GM12872 (cell line): ENCODE results near the gene PDE11A.

ENCODE experiments used
- CTCF ChIP-seq: IDR thresholded peaks from 3 replicates; pipeline ENCODE4 v1.5.1; 2011; ENCODE audit warnings: low read depth, mild to moderate bottlenecking, low read length, moderate library complexity; ENCODE audit not compliant: insufficient read depth

The PDE11A gene

GRCh38 chr2:178111743-178112142, 39.2 kb upstream of the PDE11A start:
- no peak for TF ChIP-seq CTCF

GRCh38 chr2:178110681-178111080, 38.1 kb upstream of the PDE11A start:
- TF ChIP-seq CTCF = no peak

GRCh38 chr2:178109813-178110212, 37.2 kb upstream of the PDE11A start:
- TF ChIP-seq CTCF = peak; percentile 52; the same call in 2 of the 3 replicates

DNA sequence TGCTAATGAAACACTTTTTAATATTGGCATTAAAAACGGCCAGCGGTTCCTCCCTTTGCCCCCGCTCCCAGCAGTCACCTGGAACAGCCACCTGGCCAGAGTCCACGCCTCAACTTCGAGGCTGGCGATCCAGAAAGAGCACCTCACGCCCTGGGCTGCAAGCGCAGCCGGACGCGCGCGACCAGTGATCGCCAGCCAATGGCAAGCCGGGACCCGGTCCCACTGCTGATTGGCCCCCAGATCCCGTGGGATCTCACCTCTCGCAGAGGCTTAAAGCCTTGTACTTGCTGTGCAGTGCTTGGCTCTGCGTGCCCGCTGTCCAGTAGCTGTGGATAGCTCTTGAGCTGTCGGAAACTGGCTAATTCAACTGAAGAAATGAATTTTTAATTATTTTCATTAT, 35.6 kb upstream of the PDE11A start:
- no peak for TF ChIP-seq CTCF

GRCh38 chr2:178106053-178106452, 33.5 kb upstream of the PDE11A start:
- TF ChIP-seq CTCF = no peak

DNA sequence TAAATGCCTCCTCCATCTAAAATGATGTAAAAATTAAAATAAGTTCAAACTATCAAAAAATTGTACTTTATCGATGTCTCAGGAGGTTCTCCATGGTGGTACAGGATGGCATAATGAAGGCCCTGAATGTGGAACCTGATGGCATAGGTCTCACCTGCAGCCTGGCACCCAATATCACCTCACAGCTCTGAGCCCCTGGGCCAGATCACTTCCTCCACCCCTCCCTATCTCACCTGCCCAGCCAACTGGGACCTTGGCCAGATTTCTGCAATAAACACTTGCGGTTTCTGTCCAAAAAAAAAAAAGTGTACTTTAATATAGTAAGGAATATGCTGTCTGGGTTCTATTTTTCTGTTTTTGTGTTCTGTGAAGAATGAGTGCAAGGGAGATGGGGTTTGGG, 33.0 kb upstream of the PDE11A start:
- no peak for TF ChIP-seq CTCF

GRCh38 chr2:178101321-178102079, 28.9 kb upstream of the PDE11A start:
- TF ChIP-seq CTCF = no peak
